HG02885 (cell line): ENCODE data around the gene SMIM14.
"Not testable (repeated sequence)": the region's sequence is repeated elsewhere in the genome, so short reads cannot be mapped to it uniquely, and the experiment has no call there.

Experiments
- ATAC-seq: cut with Tn5 transposase; IDR thresholded peaks from one replicate; pipeline ENCODE4 v1.9.1; 2021; ENCODE audit warnings: mild to moderate bottlenecking; ENCODE audit not compliant: unreplicated experiment, poor library complexity

Gene SMIM14

GRCh38 chr4:39542611-39543012 is 96.1 kb downstream of the SMIM14 start:
- no peak for ATAC-seq

DNA sequence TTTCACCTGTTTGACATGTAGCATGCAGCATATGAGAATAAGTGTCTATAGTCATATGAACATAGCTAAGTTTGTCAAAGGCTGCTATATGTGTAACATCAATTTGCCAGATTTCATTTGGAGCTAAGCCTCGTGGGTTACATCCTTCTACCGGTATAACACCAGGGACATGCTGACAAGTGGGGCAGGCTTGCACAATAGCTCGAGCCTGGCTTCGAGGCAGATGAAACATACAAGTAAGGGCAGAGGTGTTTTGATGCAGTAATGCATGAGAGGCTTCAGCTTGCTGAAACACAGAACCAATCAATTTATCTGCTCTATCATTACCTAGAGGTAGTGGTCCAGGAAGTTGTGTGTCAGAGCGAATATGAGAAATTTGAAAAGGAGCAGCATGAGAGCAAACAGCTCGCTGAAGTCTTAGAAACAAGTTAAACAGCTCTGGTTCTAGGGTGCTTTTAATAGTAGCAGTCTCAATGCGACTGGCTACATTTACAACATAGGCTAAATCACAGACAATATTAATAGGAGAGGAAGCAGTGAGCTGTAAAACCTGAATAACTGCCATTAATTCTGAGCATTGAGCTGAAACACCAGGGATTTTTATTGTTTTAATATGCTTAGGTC is 96.6 kb downstream of the SMIM14 start:
- ATAC-seq, result no peak

DNA sequence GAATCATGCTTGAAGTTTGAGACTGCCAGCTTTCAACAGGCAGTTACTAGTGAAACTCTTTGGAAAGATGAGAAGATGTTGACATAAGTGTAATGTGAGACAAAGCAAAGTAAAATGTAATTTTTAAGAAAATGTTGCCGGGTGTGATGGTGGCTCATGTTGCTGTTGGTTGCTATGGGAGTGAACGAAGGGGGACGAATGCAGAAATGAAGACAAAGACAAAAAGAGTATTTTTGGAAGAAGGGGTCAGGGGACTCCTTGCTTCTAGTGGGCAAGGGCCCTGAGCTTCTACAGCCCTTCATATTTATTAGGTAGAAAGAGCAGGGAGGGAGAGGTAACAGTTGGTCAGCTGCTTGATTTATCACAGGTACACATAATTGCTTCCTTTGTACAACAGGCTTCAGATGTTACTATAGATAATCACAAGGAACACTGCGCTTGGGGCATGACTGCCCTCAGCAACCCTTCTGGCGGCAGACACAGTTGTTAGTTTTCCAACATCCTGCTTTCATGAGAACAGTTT is 99.5 kb downstream of the SMIM14 start:
- no peak for ATAC-seq

- ATAC-seq, result no peak
Observed at GRCh38 chr4:39533541-39533940, 105.1 kb downstream of the SMIM14 start.

DNA sequence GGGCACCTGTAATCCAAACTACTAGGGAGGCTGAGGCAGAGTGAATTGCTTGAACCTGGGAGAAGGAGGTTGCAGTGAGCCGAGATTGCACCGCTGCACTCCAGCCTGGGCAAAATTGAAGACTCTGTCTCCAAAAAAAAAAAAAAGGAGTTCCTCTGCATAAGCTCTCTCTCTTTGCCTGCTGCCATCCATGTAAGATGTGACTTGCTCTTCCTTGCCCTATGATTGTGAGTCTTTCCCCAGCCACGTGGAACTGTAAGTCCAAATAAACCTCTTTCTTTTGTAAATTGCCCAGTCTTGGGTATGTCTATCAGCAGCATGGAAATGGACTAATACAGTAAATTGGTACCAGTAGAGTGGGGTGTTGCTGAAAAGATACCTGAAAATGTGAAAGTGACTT is 106.4 kb downstream of the SMIM14 start:
- ATAC-seq, result not testable (repeated sequence)

DNA sequence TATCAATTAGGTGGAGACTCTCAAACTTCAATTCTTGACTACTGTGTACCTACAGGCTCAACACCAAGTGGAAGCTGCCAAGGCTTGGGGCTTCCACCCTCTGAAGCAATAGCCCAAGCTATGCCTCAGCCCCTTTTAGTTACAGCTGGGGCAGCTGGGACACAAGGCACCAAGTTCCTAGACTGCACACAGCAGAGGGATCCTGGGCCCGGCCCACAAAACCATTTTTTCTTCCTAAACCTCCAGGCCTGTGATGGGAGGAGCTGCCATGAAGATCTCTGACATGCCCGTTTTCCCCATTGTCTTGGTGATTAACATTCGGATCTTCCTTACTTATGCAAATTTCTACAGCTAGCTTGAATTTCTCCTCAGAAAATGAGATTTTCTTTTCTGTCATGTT is 108.0 kb downstream of the SMIM14 start:
- no peak for ATAC-seq

DNA sequence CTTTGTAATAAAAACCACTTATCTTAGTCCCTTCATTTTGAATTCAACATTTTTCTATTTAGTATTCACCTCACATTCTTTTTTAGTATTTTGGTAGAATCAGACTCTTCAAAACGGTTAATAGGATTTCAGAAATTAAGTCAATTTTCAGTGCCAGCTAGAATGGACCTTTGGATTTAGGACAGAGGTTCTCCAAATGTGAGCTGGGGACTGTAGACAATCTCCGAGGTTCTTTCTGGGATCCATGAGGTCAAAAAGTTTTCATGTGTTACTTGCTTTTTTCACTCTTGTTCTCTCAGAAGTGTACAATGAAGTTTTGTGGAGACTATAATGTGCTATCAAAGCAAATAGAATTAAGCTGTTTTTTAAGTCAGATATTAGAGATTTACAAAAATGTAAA is 109.1 kb downstream of the SMIM14 start:
- no peak for ATAC-seq

- no peak for ATAC-seq
Observed at GRCh38 chr4:39528061-39528465, 110.6 kb downstream of the SMIM14 start.

DNA sequence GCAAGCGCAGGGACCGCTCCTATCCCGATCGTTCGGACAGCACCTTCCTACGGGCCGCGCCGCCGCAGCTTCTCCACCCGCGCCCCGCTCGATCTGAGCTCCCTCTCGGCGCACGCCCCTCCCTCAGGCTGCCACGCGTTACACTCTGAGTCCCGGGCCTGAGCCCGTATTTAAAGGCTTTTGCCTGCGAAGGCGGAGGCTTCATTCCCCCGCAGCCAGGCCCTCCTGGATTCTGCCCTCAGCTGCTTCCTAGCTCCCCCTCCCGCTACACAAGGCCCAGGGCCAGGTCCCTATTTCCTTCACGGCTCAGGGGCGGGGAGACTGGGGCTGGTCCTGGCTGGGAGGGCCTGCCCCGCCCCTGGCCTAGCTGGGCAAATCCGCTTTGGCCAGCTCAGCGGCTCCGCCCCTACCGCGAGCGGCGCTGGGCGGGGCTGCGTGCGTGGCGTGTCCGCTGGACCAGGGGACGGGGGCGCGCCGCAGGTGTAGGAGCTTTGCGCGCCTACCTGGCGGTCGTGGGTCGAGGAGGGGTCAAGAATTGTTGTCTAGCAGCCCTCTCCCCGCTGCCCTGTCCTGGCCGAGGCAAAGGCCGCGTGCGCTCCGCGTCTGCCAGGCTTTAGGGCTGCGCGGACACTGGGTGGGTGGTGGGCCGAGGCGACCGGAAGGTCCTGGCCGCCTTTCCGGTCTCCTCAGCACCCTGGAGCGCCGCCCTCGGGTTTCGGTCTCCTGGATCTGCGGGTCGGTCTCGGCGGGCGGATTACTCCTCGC is 111.2 kb downstream of the SMIM14 start, which contains the start of gene UGDH:
UGDH (minus strand) TSS at position 144 of the 765 bp plus-strand sequence. CDS start 5,927 bp downstream, outside the sequence.
- ATAC-seq, result peak; percentile 95

- ATAC-seq, result peak; percentile 24
Observed at GRCh38 chr4:39526765-39527295, 111.8 kb downstream of the SMIM14 start.

GRCh38 chr4:39525822-39526690 is 112.6 kb downstream of the SMIM14 start:
- no peak for ATAC-seq

- ATAC-seq, result no peak
Observed at GRCh38 chr4:39524161-39524957, 114.3 kb downstream of the SMIM14 start.

DNA sequence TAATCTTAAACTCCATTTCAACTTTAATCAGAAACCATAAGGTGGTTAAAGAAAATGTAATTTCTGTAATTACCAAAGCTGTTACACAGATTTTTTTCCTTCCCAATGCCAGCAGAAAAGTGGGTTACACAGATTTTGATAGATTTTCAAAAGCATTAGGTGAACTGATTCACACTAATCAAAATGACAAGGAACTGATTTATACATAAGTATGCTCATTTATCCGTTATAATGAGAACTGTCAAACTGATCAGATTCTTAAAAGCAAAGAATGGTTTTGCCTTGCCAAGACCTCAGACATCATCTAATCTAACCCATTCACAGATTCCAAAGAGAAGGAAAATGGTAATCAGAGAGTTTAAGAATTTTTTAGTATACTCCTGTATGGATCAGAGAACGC is 116.6 kb downstream of the SMIM14 start:
- ATAC-seq, result no peak

GRCh38 chr4:39521253-39521919 is 117.3 kb downstream of the SMIM14 start:
- no peak for ATAC-seq

- ATAC-seq, result no peak
Observed at GRCh38 chr4:39518484-39518883, 120.2 kb downstream of the SMIM14 start.

DNA sequence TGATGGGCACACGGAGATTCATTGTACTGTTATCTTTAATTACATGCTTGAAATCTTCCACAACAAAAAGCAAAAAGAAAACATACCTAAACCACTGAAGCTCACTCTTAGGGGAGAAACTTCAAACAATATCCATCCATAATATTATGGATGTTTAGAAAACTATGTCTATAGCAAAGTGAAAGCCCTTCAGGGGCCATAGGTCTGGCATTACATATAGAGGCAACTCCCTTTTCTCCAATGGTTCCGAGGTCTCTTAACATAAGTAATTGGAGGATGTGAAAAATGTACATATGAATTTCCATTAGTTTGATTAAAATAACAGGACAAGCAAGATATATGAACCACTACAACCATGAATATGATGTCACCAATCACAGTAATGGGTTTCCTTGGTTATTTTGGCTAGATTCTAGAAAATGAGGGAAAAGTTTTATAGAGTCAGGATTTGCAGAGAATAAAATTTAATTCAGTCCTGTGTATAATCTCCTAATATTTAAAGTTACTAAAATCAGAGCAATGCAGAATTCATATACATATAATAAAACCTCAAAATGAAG is 122.2 kb downstream of the SMIM14 start:
- no peak for ATAC-seq

DNA sequence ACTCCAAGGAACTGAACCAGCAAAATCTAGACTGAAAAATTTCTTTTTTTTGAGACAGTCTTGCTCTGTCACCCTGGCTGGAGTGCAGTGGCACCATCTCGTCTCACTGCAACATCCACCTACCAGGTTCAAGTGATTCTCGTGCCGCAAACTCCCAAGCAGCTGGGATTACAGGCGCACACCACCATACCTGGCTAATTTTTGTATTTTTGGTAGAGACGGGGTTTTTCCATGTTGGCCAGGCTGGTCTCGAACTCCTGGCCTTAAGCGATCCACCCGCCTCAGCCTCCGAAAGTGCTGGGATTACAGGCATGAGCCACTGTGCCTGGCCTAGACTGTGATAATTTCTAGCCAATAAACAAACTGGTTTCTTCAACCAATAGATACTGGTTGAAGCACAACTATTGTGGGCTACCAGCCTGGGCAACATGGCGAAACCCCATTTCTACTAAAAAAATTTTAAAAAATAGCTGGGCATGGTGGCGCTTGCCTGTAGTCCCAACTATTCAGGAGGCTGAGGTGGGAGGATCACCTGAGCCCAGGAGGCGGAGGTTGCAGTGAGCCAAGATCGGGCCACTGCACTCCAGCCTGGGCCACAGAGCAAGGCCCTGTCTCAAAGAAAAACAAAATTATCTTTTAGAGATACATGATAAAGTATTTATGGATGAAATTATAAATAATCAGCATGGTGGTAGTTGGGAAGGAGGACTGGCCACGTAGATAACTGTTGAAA is 122.8 kb downstream of the SMIM14 start:
- not testable (repeated sequence) for ATAC-seq

DNA sequence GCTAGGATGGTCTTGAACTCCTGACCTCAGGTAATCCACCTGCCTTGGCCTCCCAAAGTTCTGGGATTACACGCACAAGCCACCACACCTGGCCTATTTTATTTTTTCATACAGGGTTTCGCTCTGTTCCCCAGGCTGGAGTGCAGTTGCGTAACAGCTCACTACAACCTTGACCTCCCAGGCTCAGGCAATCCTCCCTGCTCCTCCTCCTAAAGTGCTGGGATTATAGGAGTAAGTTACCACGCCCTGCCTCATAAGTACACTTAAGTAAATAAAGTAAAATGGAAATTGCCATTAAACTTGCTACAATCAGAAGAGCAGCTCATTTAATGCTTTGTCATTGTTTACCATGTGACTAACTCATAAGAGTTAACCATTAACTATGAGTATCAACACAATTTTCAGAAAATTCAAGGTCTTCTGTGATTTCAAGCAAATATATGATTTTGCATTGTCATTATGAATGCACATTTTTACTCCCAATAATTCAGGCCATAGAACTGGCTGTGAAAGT is 123.7 kb downstream of the SMIM14 start:
- ATAC-seq, result no peak
